ENCODE data around the gene ARAP2.

Gene ARAP2

DNA sequence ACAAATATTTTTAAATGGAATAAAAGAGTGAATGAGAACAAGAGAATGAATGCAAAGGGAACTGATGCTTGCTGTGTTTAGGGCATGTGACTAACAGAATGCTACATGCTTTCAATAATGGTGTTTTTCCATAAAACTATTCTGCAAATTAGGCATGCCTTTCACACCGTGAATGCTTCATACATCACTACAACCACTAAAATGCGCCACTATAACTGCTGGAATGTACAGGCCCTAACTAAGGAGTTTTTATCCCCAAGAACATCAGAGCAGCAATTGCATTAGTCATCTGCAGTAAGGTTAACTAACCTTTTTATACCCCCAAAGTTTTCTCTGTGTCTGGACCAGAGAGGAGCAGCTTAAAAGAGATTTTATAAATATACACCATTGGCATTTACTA, 190.4 kb downstream of the ARAP2 start:
- no peak overlapping the region for H3K4me3 ChIP-seq (ENCODE audit: low read depth, low read length)

DNA sequence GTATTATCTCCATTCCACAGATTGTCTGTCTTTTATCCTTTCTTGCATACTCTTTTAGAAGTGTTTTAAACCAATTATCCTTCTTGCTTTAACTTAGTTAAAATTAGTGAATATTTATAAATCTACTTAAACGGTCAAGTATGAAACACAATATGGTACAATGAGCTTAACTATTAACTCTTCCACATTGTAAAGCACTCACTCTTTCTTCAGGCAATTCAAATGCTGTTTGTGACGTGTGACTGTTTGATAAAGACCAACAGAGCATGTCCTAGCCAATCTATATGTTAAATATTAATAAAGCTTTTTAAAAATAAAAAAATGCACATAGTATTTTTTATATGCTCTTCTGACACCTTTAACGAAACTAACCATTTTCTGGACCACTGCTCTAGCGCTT, 192.7 kb downstream of the ARAP2 start:
- no peak overlapping the region for H3K4me3 ChIP-seq (ENCODE audit: low read depth, low read length)

GRCh38 chr4:36046026-36046425, 198.3 kb downstream of the ARAP2 start:
- H3K4me3 ChIP-seq (ENCODE audit: low read depth, low read length), result no peak overlapping the region

GRCh38 chr4:36043901-36044300, 200.4 kb downstream of the ARAP2 start:
- H3K4me3 ChIP-seq (ENCODE audit: low read depth, low read length), result no peak overlapping the region

GRCh38 chr4:36043241-36043640, 201.1 kb downstream of the ARAP2 start:
- no peak overlapping the region for H3K4me3 ChIP-seq (ENCODE audit: low read depth, low read length)

GRCh38 chr4:36042122-36042970, 202.0 kb downstream of the ARAP2 start:
- H3K4me3 ChIP-seq (ENCODE audit: low read depth, low read length), result no peak overlapping the region

DNA sequence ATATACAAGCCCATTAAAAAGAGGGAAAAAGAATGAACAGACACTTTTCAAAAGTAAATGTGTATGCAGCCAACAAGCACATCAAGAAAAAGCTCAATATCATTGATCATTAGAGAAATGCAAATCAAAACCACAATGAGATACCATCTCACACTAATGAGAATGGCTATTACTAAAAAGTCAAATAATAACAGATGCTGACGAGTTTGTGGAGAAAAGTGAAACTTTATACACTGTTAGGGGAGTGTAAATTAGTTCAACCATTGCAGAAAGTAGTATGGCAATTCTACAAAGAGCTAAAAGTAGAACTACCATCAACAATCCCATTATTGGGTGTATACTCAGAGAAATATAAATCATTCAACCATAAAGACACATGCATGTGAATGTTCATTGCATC, 203.0 kb downstream of the ARAP2 start:
- H3K4me3 ChIP-seq (ENCODE audit: low read depth, low read length), result no peak overlapping the region

DNA sequence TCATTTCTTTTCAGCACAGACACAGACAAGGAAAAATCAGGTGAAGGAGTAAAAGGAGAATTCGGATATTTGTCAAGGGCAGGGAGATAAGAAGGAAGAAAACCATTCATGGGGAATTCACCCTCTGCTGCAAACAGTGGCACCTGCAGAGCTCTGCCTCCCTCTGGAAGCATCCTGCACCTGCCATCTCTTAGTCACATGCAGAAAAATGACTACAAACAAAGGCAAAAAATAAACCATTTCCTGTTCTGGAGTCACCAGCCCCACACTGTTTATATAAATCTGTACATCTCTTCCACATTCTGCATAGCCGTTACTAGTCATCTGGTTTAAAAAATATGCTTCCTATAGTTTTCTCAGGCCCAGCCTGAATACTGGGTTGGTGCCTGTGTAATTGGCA, 205.3 kb downstream of the ARAP2 start:
- H3K4me3 ChIP-seq (ENCODE audit: low read depth, low read length), result no peak overlapping the region

GRCh38 chr4:36038491-36038890, 205.8 kb downstream of the ARAP2 start:
- H3K4me3 ChIP-seq (ENCODE audit: low read depth, low read length), result no peak overlapping the region

DNA sequence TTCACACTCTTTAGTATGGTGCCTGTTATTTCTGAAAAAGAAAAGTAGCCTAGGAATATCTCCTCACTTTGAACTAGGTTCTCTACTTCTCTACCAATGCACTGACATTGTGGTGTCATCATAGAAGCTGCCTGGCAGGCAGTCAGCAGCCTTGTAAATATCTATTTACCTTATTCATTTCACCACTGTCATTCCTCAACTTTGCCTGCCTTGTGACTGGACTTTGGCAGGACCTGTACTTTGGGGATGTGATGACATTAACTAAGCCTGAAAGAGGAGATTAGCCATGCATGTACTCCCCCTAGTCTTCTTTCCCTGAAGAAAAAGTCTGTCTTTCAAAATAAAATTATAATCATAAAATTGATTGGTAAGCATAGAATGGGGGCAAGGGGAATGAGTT, 207.2 kb downstream of the ARAP2 start:
- no peak overlapping the region for H3K4me3 ChIP-seq (ENCODE audit: low read depth, low read length)

DNA sequence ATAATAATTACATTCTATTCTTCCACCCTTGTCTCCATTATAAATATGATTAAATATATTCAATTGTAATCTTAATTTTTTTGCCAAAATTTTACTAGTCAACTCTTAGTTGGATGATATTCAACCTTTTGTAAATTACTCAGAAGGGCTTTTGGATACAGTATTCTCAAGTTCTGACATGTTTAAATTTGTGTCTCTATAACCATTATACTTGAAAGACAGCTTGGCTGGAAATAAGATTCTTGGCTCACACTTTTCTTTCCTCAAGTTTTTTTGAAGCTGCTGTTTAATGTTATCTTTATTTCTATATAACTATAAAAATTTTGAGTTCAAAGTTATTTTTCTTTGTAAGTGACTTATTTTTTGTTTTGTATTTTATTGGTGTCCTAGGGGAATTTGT, 214.4 kb downstream of the ARAP2 start:
- no peak overlapping the region for H3K4me3 ChIP-seq (ENCODE audit: low read depth, low read length)

DNA sequence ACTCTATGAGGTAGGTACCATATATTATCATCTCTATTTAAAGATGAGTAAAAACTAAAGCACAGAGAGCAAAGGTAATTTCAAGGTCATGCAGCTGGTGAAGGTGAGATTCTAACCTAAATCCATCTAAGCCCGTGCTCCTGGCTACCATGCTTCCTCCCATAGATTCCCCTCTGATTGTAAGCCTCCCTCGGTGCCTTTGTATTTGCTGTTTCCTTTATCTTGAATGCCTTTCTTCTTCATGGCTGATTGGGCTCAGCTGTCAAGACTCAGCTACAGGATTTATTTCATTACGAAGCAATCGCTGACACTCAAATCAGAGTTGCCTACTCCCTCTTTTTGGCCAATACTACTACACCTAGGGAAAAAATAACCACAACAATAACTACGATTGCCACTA, 217.1 kb downstream of the ARAP2 start:
- no peak overlapping the region for H3K4me3 ChIP-seq (ENCODE audit: low read depth, low read length)

DNA sequence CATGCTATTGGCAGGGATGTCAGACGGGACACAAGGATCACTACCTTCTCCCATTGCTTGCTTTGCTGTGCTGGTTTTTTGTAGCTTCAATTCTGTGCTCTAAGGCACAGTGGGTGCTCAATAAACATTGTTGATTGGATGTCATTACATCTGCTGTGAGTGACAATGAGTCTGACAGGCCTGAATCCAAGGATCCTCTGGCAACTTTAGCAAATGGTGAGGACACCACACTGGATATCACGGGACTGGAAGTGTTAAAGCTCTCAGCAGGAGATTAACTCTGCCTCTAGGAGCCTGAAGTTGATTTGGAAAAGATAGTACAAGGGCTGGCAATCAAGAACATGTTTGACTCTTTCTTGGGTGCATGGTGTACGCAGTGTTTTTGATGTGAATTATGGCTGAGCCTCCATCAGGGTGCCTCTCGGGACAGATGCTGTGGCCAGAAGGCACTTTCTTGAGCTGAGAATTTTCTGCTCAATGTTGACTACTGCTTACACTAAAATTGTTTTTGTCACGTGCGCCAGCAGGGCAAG, 217.9 kb downstream of the ARAP2 start:
- no peak overlapping the region for H3K4me3 ChIP-seq (ENCODE audit: low read depth, low read length)

GRCh38 chr4:36024901-36025660, 219.2 kb downstream of the ARAP2 start:
- no peak overlapping the region for H3K4me3 ChIP-seq (ENCODE audit: low read depth, low read length)

GRCh38 chr4:36020351-36020750, 224.0 kb downstream of the ARAP2 start:
- H3K4me3 ChIP-seq (ENCODE audit: low read depth, low read length), result no peak overlapping the region
